HuH-7.5 (cell line): ENCODE measurements around the gene LIFR.

ENCODE experiments used
- DNase-seq: peaks from one replicate; pipeline ENCODE4 v3.0.0; 2011; ENCODE audit warnings: low spot score

Gene LIFR

DNA sequence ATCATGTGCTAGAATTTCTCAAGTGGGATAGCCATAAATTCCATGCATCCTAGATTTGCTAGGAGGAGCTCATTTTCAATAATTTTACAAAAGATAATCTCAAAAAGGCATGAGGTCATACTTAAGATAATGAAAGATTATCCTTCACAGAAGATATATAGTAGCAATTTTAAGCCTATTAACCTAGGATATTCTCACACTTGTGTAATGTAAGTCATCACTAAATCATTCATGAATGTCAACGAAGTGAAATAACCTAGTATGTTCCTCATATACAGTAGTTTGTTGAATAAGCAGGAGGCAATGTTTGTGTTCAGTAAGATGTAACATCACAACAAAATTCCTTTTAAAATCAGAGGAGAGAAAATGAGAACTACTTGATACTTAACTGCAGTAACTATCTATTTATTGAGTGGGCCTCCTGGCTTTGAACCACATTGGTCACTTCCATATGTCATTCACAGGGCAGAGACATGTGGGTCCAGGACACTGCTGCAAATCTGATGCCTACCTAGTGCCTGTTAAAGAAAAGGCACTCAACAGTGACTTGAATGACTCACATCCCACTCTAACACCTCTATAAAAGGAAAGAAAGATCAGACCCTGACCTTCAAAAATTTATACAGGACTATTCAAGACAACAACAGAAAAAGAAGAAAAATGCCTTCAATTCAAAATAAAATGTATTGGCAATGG, 8.2 kb downstream of the LIFR start:
- no peak for DNase-seq

DNA sequence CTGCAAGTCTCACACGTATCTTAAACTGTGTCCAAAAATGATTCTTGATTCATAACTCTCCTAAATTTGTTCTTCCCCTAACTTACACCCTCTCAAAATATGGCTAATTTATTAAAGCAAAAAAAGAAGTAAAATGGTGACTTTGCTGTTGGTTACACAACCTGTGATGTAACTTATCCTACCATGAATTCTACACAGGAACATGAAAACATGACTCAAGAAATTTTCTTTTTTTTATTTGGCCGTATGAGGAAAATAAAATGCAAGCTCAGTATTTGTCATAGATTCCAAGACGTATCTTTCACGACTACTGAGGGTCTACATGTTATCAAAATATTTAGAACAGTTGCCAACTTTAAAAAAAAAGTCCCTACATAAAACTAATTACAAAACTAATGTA, 9.2 kb downstream of the LIFR start:
- no peak for DNase-seq

DNA sequence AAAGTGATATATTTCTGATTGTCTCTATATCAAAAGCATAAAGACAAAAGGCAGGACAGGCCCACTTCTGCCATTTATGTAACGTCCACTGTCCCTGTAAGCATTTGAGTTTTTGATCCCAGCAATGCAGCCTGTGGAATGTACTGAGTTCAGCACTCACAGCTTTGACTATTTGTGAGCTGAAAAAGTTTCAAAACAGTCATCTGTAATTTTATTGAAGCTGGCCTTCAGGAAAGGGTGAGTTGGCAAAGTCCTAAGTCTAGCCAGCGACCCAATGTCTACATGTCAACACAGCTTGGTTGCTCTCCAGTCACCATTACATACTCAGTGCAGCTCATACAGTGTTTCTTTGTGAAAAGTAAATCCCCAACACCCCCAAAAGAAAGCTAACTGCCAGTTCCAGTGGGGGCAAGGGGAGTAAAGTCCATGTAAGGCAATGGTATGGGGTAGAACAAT, 9.7 kb downstream of the LIFR start:
- DNase-seq = no peak

DNA sequence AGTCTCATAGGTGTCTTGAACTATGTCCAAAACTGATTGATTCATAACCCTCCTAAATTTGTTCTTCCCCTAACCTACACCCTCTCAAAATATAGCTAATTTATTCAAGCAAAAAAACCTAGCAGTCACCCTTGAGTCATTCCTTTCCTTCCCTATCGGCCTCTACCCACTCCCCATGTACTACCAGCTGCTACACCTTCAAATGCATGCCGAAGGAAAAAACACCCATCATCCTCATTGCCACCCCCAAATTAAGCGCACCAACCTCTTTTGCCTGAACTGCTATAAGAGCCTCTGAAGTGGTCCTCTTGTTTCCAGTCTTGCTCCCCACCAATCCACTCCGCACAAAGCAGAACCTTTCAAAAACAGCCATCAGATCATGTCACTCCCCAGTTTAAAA, 12.6 kb downstream of the LIFR start:
- no peak for DNase-seq

DNA sequence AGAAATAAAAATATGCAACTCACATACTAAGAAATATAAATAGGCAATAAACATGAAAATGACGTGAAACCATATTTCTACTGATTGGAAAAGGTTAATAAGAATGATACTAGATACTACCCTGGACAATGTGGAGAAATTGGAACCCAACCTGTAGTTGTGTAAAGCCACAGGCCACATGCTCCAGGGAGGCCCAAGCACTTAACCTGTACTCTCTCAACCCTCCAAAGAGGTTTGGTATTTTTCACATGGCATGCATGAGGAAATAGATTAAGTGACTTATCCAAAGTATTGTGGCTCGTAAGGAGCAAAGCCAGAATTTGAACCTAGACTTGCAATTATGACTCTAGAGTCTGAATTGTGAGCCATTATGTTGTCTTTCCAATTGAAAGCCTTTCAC, 13.4 kb downstream of the LIFR start:
- DNase-seq = no peak

DNA sequence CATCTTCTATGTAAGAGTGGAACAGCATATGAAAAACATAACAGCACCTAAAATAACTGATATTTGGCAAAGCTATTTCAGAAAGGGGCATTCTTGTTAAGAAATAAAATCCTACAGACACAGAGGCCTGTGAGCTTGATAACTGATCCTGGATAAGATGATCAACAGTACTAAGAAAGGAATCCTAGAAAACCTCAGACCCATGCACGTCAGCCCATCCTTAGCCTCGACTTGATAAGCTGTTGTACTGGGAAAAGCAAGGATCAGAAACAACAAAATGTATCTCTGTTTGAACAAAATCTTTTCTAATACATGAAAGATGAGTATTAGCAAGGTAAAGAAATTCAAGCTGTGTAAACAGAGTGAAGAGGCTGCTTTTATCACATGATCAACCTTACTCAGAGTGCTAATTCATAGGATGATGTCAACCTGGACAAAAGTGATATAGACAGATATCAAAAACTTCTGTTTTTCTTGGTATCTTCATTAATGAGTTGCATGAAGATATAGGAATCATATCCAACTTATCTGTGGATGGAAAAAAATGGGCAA, 15.2 kb downstream of the LIFR start:
- no peak for DNase-seq

DNA sequence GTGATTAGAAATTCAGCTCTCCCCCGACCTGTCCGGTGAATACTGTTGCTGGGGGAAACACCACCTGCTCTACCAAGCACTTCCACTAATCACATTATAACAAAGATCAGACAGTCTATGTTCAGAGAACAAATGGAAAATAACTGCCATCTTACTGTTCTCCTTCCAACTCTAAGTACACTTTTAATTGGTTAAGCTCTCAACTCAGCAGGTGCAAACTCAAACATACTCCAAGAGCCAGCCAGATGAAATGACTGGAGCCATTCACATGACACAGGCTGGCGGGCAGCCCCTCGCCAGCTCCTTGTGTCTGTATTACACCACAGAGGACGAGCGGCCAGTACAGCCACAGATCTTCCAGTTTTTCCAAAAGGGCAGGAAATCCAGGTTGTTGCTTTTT, 16.1 kb downstream of the LIFR start:
- DNase-seq = no peak

DNA sequence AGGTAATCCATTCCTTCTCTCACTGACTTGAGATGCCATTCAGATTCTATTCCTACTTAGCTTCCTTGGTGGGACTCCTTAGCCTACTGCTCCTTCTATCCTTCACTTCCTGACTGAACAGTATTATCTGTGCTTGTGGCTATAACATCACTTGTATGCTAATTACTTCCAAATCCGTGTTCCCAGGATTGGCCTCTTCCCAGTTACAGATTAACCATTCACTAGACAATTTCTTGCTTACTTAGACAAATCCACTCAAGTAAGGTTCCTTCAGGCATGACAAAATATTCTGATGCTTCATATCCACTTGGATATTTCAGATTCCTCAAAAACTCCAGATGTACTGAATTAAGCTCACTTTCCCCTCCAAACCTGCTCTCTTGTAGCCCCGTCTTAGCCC, 18.3 kb downstream of the LIFR start:
- DNase-seq = no peak

DNA sequence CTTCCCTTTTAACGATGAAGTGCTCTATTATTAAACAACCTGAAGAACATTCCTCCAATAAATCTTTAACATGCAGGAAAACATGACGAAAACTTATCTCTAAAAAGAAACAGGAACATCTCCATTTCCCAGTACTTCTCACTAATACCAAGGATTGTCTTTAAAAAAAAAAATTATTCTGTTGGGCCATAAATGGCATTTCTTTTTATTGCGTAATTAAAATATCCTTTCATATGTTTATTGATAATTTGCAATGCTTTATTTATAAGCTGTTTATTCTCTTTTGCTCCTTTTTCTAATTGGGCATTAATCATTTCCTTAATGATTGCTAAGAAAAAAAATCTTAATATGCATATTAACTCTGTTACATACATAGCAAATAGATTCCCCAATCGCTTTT, 18.9 kb downstream of the LIFR start:
- no peak for DNase-seq

DNA sequence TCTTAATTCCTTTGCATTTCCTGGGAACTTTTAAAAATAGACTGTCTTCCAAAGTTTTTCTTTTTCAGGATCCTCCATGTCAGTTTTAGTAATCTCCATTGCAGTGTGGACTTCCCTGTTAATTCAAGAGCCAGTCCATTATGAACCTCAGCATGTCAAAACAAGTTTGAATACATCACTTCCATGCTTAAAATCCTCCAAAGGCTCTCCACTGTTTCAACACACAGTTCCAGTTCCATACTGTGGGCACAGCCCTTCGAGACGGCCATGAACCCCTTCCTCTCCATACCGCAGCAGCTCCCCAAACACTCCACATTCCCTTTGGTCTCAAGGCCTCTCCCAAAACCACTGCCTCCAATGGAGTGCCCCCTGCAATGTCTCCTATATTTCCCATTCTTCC, 19.5 kb downstream of the LIFR start:
- no peak for DNase-seq

DNA sequence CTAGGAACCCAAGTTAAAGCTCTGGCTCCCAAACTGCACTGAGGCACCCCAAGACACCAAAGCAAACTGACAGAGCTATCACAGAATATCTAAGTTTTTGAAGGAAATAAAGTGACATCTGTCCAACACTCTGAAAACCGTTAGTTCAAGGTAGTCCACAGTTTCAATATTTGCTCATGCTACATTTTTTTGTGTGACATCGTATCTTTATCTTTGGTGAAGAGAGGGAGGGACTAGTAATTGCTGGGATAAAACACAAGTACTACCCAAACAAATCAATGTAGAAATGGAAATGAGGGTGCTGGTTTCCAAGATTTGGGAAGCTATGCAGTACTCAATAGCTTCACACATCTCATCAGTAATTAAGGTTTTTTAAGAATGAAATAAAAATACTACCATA, 20.6 kb downstream of the LIFR start:
- no peak for DNase-seq

DNA sequence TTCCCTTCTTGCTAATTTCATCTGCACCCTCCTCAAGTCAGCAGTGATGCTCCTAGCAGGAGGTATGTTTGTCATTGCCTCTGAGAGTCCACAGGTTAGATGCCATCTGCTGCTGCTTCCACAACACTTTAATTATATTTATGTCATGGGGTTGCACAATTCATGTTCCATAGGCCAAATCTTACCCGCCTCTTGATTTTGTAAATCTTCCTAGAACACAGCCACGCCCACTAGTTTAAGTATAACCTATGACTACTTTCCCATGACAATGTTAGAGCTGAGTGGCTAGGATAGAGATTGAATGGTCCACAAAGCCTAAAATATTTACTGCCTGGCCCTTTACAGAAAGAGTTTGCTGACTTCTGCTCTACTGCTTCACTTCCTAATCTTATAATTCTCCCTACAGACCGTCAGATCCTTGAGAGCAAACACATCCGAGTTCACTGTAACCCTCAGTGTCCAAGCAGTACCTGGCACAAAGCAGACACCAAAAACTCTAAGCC, 21.1 kb downstream of the LIFR start:
- no peak for DNase-seq

DNA sequence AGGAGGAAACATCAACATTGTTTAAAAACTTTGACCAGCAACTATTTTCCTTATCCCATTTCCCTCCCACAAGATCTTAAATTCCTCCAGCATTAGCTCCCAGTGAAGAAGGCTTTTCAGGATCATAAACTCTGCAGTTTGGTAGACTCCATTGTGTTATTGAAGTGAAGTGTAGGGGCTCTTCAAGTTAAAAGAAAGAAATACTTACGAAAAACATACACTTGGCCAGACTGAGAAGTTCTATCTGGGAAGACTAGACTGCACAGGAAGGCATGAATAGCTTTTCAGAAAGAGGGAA, 22.3 kb downstream of the LIFR start:
- DNase-seq = no peak

DNA sequence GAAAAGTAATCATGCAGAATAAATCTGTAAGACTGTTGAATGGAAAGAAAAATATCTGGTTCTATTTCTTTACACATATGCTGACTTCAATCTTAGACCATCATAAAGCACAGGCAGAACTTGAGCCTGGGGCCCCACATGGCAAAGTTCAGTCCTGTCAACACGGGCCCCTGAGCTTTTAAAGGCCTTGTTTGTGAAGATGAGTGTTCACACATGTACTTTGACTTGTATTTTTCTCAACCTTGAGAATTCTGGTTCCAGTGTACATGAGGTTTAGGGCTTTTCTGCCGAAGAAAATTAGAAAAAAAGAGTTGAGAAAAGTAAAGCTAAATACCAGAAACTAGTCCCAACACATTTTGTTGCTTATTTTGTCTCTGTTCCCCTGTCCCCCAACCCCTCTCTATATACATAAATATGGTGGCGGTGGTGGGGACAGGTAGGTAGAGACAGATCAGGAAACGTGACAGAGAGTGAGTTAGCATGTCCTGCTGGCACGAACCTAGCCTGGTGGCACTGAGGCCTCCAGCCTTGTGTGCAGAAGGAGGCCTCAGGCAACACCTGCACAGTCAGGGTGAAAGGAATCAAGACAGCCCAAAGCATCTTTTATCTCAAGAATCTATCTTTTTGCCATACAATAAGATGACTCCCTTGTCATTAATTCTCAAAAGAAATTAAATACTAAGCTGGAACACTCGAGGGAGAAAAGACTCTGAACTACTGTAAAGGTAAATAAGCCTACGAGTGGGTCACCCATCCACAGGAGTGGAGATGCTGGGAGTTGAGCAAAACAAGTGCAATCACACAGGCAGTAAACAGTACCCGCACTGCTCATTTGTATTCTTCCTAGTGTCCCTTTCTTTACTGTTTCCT, 22.9 kb downstream of the LIFR start:
- no peak for DNase-seq

DNA sequence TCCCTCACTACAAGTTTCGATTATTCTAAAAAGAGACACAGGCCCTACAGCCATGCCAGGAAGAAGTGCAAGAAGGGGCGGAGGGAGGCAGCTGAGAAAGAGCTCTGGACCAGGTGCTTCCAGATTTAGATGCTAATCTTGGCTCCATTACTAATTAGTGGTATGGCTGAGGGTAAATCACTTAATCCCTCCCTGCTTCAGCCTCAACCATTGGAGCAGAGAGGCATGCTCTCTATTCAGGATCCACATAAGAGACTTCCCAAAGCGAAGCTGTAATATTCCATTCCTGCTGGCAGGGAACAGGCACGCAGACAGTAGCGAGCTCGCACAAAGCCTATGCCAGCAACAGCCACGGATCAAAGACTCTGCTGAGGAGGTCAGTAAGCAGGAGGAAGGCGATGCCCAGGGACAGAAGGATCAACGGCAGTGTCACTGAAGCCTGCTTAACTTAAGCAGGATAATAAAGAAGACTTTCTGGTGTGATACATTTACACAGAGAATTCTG, 24.2 kb downstream of the LIFR start:
- DNase-seq = no peak

DNA sequence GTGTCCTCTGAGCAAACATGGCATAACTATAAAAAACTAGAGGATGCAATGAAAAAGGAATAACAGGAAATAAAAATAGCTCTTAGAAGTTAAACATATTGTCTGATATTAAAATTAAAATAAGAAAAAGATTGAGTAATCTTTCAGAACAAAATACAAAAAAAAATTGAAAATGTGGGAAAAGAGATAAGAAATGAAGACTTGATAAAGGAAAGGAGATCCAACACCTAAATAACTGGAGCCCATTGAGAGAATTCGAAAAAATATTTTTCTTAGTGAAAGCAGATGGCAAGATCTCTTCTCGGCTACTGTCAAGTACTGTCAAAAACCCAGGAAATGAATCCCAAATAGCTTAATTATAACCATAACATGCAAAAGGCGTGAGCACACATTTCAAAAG, 24.9 kb downstream of the LIFR start:
- no peak for DNase-seq

DNA sequence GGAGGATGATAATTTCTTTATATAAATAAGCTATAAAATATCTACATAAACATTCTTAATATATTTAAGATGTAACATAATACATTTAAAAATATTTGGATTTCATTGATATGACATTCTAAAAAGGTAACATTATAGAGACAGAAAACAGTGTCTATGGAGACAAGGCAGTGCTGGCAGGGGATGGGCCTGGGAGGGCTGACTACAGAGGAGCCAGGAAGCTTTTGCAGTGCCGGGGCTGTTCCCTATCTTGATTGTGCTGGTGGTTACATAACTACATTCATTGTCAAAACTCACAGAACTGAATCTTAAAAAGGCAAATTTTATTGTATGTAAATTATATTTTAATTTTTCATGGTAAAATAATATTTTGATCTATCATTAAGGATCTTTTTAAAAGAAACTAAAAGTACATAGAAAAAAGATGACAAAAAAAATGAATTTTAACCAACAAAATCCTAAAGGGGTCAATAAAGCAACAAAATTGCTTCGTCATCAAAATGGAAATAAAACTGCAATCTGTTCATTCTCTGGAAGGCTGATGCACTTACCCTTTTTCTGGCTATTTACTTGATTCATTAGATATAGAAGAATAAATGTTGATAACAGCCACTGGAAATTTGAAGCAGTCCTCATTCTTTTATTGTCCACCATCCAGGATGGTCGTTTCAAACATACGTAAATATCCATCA, 26.3 kb downstream of the LIFR start:
- no peak for DNase-seq

DNA sequence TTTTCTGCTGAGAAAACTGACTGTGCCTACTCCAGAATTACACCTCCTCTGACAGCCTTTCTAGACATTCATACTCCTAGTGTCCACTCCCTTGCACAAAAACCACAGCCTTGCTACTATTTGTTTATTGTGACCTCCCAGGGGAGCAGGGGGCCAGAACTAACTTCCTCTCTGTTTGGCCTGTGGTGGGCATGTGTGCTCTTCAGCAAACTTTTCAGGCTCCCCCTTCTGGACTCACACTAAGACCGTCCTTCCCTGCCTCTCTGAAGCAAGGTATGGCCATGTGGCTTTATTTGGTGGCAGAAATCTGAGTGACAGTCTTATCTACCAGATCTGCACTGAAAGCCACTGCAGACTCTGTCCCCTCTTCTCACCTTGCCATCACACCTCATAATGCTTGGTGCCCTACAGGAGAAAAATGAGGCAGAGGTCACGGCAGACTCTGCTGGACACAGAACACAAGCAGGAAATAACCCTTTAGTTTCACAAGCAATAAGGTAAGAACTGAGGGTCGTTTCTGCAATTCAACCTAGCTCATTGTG, 28.2 kb downstream of the LIFR start:
- DNase-seq = no peak

DNA sequence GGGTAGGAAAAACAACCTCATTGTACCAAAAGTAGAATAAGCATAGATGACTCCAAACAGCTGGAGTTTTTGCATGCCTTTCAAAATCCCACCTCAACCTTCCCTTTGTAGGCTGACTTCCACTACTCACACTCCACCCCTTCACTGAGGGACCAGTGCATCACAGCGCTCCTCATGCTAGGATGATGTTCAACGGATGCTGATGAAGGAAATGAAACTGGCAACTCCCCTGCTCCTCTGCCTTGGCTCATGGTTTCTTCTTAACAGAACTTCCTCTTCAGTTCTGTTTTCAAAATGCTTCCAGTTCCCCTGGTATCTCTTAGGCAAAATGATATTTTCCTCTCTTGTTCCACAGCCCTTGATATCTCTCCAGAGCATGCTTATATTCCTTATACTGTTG, 29.0 kb downstream of the LIFR start:
- DNase-seq = no peak

DNA sequence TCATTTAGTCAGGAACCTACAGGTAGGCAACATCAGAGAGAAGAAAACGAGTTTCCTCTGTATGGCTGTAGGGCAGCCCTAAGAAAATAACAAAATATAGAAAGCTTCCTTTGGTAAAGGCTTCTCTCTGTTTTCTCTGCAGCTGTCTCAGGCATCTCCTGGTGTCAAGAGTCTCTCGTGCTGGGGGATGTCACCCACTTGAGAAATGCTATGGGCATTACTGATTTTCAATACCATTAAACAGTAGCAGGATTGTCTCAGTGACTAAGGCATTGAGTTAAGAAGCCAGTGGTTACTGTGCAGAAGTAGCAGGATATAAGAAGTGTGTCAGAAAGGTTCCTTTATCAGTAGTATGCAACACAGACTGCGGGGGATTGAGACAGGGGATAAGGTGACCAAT, 32.4 kb downstream of the LIFR start:
- no peak for DNase-seq

DNA sequence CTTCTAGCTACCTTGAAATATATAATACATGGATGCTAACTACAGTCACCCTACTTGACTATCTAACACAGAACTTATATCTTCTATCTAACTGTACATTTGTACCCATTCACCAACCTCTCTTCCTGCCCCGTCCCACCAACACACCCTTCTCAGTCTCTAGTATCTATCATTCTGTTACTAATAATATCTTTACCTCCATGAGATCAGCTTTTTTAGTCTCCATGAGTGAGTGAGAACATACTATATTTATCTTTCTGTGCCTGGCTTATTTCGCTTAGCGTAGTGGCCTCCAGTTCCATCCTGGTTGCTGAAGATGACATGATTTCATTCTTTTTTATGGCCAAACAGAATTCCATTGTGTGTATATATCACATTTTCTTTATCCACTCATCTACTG, 37.0 kb downstream of the LIFR start:
- DNase-seq = no peak

DNA sequence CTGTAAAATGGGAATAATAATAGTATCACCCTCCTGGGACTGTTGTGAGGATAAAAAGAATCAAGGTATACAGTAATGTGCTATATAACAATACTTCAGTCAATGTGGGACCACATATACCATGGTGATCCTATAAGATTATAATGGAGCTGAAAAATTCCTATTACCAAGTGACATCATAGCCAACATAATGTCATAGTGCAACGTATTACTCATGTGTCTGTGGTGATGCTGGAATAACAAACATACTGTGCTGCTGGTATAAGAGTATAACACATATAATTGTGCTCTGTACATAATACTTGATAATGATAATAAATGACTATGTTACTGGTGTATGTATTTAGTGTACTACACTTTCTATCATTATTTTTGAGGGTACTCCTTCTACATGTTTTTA, 38.1 kb downstream of the LIFR start:
- DNase-seq = no peak
